Stimulated activated CD4-positive, alpha-beta T cell treated with anti-CD3 and anti-CD28 coated beads, Interleukin-2, amount 100 ng/mL, for 48 hours (primary cell): ENCODE measurements around the gene TPSB2.
"Not testable (repeated sequence)": the region's sequence is repeated elsewhere in the genome, so short reads cannot be mapped to it uniquely, and the experiment has no call there.

Source experiments
- DNase-seq, 2 donors: peaks; one replicate each; pipeline ENCODE4 v3.0.0-alpha.2; 2020

Gene TPSB2

DNA sequence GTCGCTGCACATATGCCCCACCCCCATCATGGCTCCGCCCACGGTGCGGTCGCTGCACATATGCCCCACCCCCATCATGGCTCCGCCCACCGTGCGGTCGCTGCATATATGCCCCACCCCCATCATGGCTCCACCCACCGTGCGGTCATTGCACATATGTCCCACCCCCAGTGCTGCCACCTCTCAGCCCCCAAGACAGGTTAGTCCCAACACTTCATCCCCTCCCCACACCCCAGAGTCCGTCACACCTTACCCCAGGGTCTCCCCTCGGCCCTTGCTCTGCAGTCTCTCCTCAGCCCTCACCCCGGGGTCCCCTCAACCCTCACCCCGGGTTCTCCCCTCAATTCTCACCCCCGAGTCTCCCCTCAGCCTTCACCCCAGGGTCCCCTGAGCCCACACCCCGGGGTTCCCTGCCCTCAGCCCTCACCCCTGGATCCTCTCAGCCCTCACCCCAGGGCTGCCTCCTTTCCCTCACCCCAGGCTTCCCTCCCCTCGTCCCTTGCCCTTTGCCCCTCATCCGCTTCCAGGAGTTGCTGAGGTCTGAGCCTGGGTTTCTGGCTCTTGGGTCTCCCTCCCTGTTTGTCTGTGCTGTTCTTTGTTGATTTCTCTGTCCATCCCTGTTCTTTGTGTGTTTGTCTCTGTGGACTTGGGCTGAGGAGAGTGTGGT, 30.5 kb downstream of the TPSB2 start:
- DNase-seq = no peak

DNA sequence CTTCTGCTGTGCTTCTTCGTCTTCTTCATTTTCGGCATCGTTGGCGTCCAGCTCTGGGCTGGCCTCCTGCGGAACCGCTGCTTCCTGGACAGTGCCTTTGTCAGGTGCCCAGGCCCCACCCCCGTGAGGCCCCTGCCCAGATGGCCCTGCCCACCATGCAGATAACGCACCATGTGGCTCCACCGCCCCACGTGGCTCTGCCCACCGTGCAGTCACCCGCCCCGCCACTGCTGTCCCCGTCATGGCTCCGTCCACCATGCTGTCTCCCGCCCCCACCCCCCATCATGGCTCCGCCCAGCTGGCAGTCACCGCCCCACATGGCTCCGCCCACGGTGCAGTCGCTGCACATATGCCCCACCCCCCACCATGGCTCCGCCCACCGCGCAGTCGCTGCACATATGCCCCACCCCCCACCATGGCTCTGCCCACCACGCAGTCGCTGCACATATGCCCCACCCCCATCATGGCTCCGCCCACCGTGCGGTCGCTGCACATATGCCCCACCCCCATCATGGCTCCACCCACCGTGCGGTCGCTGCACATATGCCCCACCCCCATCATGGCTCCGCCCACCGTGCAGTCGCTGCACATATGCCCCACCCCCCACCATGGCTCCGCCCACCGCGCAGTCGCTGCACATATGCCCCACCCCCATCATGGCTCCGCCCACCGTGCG, 31.2 kb downstream of the TPSB2 start:
- DNase-seq = not testable (repeated sequence)

DNA sequence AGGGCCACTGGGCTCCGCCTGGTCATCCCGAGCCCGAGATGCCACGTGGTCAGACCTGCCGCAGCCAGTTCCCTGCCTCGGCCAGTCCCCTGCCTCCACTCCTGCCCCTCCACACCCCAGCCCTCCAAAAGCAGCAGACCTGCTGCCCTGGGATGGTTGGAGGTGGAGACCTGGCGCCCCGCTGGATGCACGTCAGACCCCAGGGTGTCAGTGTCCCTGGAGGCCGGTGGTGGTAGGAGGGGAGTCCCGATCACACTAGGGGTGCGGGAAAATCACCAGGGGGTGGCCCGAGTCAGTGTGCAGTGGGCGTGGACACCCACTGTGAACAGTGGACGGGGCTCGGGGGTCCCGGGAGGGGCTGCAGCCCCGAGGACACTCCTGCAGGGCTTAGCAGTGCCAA, 31.8 kb downstream of the TPSB2 start:
- DNase-seq = no peak

DNA sequence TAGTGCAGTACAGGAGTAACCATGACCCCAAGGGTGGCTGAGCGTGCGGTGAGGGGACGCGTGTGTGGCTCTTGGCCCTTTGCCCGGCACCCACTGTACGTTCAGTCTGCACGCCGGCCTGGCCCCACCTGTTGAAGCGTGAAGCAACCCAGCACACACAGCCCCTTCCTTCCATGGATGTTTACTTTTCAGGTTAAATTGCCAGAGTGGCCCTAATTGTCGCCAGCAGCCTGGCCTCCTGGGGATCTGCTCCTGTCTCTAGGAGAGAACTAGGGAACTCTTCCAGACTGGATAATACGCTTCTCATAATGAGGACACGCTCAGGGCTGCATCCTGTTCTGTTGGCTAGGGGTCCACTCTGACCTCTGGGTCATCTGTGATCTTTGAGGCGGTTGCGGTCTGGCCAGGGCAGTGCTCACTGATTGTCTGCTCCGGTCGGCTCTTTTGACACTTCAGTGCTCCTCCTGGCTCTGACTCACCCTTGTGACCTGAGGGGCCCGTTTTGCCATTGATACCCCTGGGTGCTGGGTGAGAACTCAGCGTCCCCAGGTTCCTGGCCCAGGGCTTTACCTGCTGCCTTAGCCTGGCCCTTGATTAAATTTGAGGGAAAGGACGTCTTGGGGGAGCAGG, 32.6 kb downstream of the TPSB2 start:
- DNase-seq = no peak

DNA sequence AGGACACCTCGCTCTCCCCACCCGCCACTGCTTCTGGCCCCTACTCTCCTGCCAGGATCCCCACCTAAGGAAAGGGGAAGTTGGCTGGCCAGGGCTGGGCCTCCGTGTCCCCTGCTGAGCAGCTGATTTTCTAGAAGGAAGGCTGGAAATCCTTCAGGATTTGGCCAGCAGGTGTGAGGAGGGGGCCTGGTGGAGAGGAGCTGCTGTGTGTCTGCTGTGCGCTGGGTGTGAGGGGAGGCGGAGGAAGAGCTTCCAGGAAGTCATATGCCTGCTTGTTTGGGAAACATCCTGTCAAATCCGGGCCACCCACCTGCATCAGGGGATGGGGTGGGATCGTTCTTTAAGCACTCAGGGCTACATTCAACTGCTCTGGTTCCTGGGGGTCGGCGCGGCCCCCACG, 33.5 kb downstream of the TPSB2 start:
- DNase-seq = no peak

DNA sequence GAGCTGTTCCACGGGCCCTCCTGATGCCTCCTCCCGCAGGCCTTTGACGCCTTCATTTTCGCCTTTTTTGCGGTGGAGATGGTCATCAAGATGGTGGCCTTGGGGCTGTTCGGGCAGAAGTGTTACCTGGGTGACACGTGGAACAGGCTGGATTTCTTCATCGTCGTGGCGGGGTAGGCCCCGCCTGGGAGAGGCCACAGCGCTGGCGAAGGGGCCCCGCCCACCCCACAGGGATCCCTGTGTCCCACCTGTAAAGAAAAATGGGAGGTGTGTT, 34.7 kb downstream of the TPSB2 start:
- no peak for DNase-seq

DNA sequence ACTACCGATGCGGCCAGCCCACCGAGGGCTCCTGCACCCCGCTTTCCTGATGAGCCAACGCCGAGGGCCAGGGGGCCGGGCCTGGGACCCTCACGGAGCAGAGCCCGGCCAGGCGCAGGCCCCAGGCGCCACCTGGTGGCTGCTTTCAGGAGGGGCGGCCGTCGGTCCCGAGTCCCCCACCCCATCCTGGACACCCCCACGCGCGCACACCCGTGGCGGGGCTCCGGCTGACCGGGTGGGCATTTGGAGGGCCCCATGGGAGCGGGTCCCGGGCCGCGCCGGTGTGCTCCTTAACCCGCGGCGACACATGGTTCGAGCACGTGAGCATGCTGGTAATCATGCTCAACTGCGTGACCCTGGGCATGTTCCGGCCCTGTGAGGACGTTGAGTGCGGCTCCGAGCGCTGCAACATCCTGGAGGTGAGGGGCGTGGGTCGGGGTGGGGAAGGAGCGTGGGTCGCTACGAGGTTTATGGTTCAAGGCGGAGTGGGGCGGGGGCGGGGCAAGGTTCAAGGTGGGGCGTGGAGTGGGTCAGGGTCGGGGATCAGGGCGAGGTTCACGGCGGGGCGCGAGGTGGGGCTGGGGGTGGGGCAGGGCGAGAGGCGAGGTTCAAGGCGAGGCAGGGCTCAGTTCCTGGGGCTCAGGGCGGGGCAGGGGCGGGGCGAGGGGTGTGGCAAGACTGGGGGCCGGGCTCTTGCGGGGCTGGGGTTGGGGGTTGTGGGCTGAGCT, 35.2 kb downstream of the TPSB2 start:
- peak in 1 of 2 donors; percentile 23 for DNase-seq

DNA sequence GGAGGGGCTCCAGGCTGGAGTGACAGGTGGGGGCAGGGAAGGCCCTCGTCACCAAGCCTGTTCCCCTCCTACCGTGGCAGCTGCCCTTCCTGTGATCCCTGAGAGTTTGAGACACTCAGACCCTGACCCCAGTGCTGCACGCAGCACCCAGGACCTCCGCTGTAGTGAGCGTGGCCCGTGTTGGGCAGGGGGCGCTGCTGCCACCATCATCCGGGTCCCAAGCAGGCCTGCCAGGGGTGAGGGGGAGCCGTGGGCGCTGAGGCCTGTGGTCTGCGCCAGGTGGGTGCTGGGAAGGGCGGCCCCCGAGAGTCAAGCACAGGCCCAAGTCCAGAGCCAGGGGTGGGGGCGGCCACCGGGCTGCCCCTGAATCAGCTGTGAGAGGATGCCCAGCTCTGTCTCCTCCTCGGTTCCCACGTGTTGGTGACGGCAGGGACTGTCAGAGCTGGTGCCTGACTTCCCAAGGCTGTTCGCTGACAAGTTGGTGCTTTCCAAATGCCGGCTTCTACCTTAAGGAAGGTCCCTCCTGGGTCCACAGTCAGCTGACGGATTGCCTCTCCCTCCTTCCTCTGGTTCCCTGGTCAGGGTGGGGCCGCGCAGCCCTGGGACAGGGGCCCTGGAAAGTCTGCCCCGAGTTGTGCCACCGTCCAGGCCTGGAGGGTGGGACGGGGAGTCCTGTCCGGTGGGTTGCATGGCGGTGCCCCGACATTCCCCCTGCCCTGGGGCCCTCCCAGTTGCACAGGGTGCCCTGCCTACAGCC, 36.0 kb downstream of the TPSB2 start:
- DNase-seq = no peak

DNA sequence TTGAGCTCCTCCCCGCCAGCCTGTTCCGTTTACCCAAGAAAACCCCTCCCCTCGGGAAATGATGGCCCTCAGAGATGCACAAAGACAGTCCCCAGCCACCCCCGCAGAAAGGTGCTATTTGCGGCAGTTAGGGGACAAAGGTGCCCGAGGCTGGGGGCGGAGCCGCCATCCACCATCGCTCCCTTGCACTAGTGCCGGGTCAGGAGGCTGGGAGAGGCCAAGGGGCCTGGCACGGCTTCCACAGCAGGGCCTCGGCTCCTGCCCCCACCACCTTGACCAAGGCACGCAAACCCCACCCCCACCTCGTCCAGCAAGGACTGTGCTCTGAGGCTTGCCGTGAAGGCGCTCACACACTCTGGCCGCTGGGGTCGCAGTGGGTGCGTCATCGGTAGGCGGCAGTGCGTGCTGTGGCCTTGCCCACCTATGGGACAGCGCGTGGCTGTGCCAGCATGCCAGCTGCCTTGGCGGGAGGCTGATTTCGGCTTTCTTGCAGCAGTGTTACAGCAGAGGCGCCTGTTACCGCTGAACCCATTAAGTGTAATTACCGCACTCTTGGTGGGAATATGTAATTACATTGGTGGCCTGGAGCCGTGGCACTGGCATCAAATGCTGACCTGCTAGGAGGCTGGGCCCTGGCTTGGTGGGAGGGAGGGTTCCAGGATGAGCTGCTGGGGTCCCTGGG, 36.7 kb downstream of the TPSB2 start:
- no peak for DNase-seq

DNA sequence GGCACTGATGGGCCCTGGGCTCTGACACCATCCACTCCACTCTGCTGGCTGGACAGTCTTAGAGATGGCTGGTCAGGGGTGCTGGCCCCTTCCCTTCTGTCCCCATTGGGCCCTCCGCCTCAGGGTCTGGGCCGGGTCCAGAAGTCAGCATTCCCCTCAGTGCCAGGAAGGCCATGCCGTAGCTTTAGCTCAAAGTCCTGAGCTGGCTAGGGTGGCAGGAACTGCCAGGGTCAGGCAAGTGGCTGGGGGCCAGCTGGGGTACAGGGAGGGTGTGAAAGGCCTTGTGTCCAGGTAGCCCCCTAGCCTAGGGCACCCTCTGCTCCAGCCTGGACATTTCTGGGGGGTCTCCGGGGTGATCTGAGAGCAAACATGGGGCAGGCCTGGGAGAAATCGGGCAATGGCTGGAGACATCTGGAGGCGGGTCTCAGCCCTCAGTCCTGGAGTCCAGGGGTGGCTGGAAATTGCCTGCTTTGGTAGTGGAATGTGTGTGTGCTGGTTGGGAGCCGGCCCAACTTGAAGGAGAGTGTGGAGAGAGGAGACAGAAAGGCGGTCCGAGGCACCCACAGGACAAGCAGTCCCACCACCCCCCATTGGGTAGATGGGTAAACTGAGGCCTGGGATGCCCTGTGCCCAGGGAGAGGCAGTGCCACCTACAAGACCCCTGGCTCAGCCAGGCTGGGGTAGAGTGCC, 37.5 kb downstream of the TPSB2 start:
- DNase-seq = no peak

DNA sequence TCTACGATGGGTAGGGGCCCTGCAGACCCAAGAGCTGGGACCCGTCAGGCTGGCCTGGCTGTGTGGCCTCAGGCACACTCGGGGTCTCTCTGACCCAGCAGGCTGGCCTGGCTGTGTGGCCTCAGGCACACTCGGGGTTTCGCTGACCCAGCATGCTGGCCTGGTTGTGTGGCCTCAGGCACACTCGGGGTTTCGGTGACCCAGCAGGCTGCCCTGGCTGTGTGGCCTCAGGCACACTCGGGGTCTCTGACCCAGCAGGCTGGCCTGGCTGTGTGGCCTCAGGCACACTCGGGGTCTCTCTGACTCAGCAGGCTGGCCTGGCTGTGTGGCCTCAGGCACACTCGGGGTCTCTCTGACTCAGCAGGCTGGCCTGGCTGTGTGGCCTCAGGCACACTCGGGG, 39.2 kb downstream of the TPSB2 start:
- not testable (repeated sequence) for DNase-seq

DNA sequence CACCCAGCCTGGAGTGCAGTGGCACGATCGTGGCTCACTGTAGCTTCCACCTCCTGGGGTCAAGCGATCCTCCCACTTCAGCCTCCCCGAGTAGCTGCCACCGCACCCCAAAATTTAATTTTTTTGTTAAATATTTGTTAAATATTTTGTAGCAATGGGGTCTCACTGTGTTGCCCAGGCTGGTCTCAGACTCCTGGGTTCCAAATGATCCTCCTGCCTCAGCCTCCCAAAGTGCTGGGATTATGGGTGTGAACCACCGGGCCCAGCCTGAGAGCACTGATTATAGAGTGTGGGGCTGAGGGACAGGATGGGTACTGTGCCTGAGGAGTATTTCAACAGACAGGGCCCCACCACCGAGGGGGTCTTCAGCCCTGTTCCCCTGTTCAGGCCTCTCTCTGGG, 40.5 kb downstream of the TPSB2 start:
- DNase-seq = no peak

DNA sequence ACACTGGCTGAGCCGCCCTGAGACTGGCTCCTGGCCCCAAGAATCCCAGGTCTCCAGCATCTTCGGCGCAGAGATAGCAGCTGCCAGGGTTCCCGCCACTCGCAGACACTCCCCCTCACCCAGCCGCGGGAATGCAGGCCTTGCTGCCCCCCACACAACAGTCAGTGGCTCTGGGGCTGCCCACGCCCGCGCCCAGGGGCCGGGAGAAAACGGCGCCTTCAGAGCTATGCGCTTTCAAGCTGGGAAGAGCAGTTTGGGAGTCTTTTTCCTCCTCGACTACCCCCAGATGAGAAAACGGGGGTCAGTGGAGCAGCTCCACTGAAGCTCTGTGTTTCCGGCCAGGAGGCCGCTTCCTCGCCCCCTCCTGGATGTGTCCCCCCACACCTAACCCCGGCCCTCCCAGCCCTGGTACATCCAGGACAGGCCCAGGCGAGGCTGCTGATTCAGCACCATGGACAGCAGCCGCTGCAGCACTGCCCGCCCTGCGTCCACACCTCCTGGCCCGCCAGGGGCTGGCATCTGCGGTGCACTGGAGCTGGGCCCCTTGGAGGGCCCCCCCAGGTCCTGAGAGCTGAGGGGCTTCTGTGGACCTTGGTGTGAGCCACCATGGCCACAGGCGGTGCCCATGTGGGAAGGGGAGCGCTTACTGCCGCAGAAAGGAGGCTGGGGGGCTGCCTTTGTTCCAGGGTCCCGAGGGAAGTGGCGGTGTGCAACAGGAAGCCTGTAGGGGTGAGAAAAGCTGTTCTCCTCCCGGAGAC, 41.4 kb downstream of the TPSB2 start:
- DNase-seq = peak; percentile 33 to 44

DNA sequence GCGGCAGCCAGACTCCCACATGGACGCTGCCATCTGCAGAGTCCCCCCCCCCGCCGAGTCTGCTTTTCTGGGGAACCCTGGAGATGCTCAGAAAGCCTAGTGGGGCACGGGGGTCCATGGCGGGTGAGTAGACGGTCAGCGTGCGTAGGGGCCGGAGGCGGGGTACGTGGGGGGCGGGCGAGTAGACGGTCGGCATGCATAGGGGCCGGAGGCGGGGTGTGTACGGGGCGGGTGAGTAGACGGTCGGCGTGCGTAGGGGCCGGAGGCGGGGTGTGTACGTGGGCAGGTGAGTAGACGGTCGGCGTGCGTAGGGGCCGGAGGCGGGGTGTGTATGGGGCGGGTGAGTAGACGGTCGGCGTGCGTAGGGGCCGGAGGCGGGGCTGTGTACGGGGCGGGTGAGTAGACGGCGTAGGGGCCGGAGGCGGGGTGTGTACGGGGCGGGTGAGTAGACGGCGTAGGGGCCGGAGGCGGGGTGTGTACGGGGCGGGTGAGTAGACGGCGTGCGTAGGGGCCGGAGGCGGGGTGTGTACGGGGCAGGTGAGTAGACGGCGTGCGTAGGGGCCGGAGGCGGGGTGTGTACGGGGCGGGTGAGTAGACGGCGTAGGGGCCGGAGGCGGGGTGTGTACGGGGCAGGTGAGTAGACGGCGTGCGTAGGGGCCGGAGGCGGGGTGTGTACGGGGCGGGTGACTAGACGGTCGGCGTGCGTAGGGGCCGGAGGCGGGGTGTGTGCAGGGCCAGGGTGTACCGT, 44.4 kb downstream of the TPSB2 start:
- DNase-seq = not testable (repeated sequence)

DNA sequence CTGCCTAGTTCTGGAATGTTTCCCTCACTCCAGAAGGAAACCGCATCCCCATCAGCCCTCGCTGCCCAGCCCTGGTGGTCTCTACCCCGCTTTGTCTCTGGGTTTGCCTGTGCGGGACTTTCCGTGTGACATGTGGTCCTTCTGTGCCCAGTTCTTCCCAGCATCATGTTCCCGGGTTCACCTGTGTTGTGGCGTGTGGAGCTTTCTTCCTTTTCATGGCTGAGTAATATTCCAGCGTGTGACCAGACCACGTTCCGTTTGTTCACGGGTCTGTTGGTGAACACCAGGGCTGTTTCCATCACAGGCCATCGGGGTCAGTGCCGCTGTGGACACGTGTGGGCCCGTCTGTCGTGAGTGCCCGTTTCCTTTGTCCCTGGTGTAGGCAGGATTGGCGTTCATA, 45.0 kb downstream of the TPSB2 start:
- no peak for DNase-seq

DNA sequence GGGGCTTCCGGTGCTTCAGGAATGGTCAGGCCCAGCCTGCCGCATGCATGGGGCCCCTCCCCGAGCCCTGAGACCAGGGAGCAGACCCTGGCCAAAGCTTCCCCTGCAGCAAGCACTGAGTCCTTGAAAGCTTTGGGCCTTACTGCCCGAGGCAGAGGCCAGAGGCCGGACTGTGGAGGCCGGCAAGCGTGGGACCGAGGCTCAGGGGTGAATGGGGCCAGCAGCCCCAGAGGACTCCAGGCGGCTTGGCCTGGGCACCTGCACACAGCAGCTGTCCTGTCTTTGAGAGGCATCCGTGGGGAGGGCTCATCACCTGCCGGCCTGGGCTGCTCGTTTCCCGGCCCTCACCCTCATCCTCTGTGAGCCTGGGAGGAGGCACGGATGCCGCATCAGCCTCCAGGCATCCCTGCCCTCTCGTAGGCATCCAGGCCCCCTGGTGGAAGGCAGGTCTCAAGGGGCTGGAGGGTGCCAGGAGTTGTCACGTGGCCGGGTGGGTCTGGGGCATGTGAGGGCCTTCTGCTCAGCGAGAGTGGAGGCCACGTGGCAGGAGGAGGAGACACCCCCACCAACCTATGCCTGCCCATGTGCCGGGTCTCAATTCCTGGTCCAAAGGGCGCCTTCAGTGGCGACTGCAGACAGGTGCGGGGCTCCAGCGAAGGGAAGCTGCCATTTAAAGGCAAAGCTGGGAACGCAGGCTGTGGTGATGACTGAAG, 45.7 kb downstream of the TPSB2 start:
- no peak for DNase-seq

DNA sequence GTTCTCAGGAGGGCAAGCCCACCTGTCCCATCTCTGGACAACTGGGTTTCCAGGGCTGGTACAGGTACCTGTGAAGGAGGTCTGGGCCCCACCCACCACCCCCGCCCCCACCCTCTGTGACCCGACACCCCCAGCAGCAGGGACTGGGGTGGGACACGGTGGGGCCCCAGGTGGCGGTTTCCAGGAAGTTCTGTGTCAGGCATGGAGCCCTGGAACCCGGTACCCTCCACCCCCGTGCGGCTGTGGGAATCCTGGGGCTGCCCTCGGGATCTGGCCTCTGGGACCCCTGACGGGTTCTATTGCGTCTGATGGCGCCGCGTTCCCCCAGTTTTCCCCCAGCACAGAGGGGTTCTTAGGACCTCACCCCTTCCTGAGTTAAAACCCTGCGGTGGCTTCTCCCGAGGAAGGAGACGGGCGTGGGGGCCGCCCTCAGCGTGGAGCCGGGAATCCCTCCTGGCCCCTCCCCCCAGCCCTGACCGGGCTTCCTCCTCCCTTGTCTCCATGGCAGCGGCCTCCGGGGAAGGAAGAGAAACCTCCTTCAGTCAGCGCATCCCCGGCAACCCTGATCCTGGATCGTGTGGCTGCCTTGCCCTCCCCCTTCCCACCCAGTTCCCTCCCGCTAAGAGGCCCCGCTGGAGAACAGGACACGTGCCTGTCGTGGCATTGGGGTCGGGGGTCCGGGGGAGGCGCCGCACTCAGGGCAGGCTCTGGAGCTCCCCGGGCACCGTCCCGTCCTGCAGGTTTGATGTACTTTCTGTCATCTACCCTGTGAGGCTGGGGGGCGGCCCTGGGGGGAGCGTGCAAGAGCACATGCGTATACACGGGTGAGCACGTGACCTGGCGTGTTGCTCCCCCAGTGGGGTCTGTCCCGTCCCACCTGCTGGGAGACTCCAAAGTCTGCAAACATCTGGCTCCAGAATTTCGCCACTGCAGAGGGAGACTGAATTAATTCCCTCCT, 46.8 kb downstream of the TPSB2 start:
- no peak for DNase-seq

DNA sequence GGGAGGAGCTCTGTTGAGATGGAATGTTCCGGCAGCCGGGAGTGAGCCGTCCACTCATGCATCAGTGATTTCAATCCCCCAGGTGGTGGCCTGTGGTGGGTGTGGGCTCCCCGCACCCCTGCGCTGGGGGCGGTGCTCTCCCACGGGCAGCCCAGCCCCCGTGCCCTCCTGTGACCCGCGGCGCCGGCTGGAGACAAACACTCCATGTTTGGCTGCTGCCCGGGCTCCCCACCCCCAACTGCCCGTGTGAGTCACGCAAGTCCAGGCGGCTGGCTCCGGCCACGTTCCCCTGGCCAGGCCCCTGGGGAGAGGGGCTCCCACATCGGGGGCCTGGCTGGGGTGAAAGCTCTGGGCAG, 47.7 kb downstream of the TPSB2 start:
- DNase-seq = no peak
